T-helper 2 cell (primary cell): ENCODE measurements around the gene XPC.
"Not testable (repeated sequence)": the region's sequence is repeated elsewhere in the genome, so short reads cannot be mapped to it uniquely, and the experiment has no call there.

Experiments
- DNase-seq, 5 experiments: peaks; one replicate each; pipeline versions ENCODE4 v3.0.0 to v3.0.0-alpha.2; 2012 to 2022

The XPC gene

DNA sequence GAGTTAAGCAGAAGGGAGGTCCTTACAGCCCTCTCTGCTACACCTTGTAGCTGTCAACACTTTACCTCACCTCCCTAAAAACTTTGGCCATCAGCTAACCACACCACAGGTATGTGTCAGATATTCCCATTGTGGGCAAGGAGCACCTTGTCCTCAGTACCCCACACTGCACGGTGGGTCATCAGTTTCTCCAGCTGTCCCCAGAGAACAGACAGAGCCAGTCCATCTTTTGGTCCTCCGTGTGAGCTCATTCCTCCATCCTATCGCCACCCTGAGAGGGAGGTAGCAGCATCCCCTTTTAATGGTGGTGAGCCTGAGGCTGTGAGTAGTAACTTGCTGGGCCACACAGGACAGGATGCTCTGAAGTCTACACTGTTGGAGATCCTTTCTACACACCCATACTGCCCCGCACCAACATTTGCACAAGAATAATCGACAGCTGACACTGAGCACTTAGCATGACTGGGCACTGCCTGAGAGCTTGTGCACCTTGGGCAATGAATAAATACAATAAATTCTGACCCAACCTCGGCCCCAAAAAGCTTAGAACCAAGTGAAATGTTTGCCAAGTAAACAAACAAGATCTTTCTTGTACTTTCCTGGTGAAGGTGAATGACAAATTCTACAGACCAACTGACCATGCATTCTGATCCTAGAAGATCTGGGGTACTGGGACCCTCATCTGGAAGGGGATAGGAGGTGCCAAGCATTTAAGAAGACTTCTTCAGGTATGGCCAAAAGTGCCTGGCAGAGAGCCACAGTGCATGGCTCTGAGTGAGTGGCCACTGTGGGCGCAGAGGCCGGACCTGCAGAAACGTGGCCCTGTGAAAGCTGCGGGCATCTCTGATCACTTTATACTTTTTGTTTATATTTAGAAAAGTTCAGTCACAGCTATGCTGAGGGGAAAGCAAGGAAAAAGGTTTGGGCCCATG lies 60.7 kb downstream of the XPC start:
- DNase-seq = no peak

DNA sequence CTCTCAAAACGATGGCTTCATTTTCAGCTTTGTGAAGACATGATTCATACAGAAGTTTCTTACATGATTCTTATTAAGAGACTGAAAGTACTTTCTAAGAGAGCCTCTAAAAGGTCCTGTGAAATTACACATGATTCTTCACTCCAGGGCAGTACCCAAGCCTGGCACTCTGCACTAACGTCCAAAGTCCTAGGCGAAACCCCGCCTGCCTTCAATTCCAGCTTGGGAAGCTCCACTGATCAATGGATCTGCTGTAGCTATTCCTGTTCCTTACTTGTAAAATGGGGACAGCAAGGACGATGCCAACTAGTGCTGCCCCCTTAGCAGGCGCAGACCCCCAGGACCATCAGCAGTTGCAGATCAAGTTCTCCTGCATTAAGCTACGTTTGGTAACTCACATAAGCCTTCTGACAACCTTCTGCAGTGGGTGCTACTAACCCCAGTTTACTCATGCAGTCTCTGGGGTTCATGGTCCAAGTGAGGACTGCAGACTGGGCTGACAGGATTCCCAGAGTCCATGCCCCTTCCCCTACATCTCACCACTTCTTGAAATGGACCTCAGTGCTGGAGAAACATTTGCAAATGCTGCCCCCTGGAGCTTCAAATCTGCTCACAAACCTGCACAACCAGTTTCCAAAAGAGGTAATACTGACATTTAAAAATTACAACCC lies 64.3 kb downstream of the XPC start:
- DNase-seq = no peak

- no peak for DNase-seq
Measured at GRCh38 chr3:14110699-14111098, 67.7 kb downstream of the XPC start.

GRCh38 chr3:14109821-14110220 lies 68.6 kb downstream of the XPC start:
- DNase-seq = not testable (repeated sequence)

DNA sequence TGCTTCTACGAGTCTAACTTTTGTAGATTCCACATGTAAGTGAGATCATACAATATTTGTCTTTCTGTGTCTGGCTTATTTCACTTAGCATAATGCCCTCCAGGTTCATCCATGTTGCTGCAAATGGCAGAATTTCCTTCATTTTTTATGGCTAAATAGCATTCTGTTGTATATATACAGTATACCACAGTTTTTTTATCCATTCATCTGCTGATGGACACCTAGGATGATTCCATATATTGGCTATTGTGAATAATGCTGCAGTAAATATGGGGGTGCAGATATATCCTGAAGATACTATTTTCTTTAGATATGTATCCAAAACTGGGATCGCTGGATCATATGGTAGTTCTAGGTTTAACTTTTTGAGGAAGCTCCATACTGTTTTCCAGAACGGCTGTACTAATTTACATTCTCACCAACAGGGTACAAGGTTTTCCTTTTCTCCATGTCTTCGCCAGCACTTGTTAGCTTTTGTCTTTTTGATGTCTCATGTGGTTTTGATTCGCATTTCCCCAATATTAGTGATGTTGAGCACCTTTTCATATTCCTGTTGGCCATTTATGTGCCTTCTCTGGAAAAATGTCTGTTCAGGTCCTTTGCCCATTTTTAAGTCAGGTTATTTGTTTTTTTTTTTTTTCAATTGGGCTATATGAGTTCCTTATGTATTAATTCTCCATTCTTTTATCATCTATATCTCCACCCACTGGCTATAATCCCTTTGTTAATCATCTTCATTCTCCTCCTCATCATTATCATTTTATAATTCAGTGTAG lies 80.6 kb downstream of the XPC start:
- no peak for DNase-seq

DNA sequence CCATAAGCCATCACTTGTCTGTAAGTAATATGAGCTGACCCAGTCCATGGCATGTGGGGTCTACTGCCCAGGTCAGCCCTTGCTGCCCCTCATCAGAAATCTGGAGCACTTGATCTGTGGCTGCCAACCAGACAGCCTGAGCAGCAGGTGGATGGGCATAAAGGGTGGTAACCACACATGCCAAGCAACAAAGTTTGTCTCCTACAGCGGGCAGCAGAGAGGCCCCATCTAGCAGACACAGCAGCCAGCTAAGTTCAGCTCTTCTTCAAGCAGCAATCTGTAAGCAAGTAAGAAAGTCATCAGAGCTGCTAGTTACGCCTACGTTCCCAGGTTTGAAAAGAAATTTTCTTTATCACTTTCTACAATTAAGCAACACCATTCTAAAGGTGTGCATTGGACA lies 81.7 kb downstream of the XPC start:
- DNase-seq = no peak
